ENCODE results near the gene LRRC15. TPM values are rescaled to one million over a fixed set of nuclear protein-coding genes. Genes with fewer than 3 reads are reported as not detected.

The LRRC15 gene
- under 0.01 and 0.25 TPM in 2 replicates for total RNA-seq

GRCh38 chr3:194369522-194370279 is at the start of gene LRRC15:
LRRC15 (minus strand) TSS chr3:194369743; CDS start chr3:194361043, 8,700 bp downstream.

GRCh38 chr3:194399166-194399565 is 29.6 kb upstream of the LRRC15 start, which contains the start of gene GP5:
GP5 (minus strand) TSS chr3:194399266; CDS start chr3:194398282, 984 bp downstream.

GRCh38 chr3:194351080-194351672 is 18.4 kb downstream of the LRRC15 start, which contains the start of gene CPN2:
CPN2 (minus strand) TSS chr3:194351328; CDS start chr3:194342702, 8,626 bp downstream.

Other genes with a start within 250 kb of the LRRC15 start
- gene HES1, start 233.6 kb downstream of the LRRC15 start, total RNA-seq, result 35.0 and 48.2 TPM in 2 replicates
- not detected in 2 replicates for gene CPN2, start 18.4 kb downstream of the LRRC15 start, total RNA-seq
- gene GP5, start 29.5 kb upstream of the LRRC15 start, total RNA-seq, result under 0.01 and 0.16 TPM in 2 replicates
- gene ATP13A3, start 117.3 kb upstream of the LRRC15 start, total RNA-seq, result 60.0 and 91.7 TPM in 2 replicates

All from mesangial cell (primary cell).